Activated CD4-positive, alpha-beta T cell treated with anti-CD3 and anti-CD28 coated beads, Interleukin-2, amount 10 ng/mL, durations not matched to agents 24 days and 14 days (primary cell): ENCODE results near the gene SGTA. TPM values are rescaled to one million over a fixed set of nuclear protein-coding genes. Genes with fewer than 3 reads are reported as not detected.
A peak's percentile ranks its signal among the peaks of the same experiment; 100 is the strongest.

ENCODE experiments used
- DNase-seq: peaks from one replicate; pipeline ENCODE4 v3.0.0; 2022
- H3K27ac Mint-ChIP-seq: one replicate; pipeline ENCODE4 v1.8.0; 2022; ENCODE audit warnings: mild to moderate bottlenecking, mixed read lengths
- H3K27me3 Mint-ChIP-seq: one replicate; pipeline ENCODE4 v1.8.0; 2022; ENCODE audit warnings: mixed read lengths
- H3K36me3 Mint-ChIP-seq: one replicate; pipeline ENCODE4 v1.8.0; 2022; ENCODE audit warnings: low read depth, mild to moderate bottlenecking, mixed read lengths
- H3K4me1 Mint-ChIP-seq: one replicate; pipeline ENCODE4 v1.8.0; 2021; ENCODE audit warnings: mixed read lengths
- H3K4me3 Mint-ChIP-seq: one replicate; pipeline ENCODE4 v1.8.0; 2022; ENCODE audit warnings: mild to moderate bottlenecking, moderate library complexity, mixed read lengths
- H3K9me3 Mint-ChIP-seq: one replicate; pipeline ENCODE4 v1.8.0; 2021; ENCODE audit warnings: mixed read lengths
- intact Hi-C: fragments of 100-400 bp; cut with micrococcal nuclease; formaldehyde crosslinking; loops from one replicate; pipeline ENCODE4 v1.15.1; 2023
- total RNA-seq: library from RNA; stranded (reverse); gene quantifications from 2 replicates; pipeline ENCODE4 v1.2.3, GENCODE V29; 2022

SGTA gene
- total RNA-seq, 1 donor from 2014 or later, result 76.9 TPM

GRCh38 chr19:2805261-2805900 is 22.3 kb upstream of the SGTA start:
- no peaks in the 10 kb centered on the region for H3K9me3 Mint-ChIP-seq
- H3K4me3 Mint-ChIP-seq, result no peak overlapping the region
- intact Hi-C loops, result no loop called here
- H3K27ac Mint-ChIP-seq, result no peak overlapping the region
- peaks cover 45% of the 10 kb centered on the region for H3K36me3 Mint-ChIP-seq
- no peak for DNase-seq
- no peaks in the 10 kb centered on the region for H3K27me3 Mint-ChIP-seq
- no peaks in the 10 kb centered on the region for H3K4me1 Mint-ChIP-seq

GRCh38 chr19:2804156-2805004 is 21.3 kb upstream of the SGTA start:
- H3K4me3 Mint-ChIP-seq, result no peak overlapping the region
- no peaks in the 10 kb centered on the region for H3K27me3 Mint-ChIP-seq
- no peak overlapping the region for H3K27ac Mint-ChIP-seq
- peaks cover 42% of the 10 kb centered on the region for H3K36me3 Mint-ChIP-seq
- H3K9me3 Mint-ChIP-seq, result no peaks in the 10 kb centered on the region
- H3K4me1 Mint-ChIP-seq, result no peaks in the 10 kb centered on the region
- DNase-seq, result no peak
- intact Hi-C loops, result no loop called here

- Mint-ChIP-seq H3K9me3 (no peaks in the 10 kb centered on the region), H3K27me3 (no peaks in the 10 kb centered on the region), H3K4me1 (no peaks in the 10 kb centered on the region), H3K4me3 (no peak overlapping the region), H3K36me3 (peaks cover 35% of the 10 kb centered on the region), H3K27ac (no peak overlapping the region)
- no peak for DNase-seq
- intact Hi-C loops, result no loop called here
Observed at GRCh38 chr19:2803486-2804155, 20.5 kb upstream of the SGTA start.

GRCh38 chr19:2802826-2803225 is 19.8 kb upstream of the SGTA start:
- intact Hi-C loops, result no loop called here
- H3K36me3 Mint-ChIP-seq, result peaks cover 33% of the 10 kb centered on the region

GRCh38 chr19:2800506-2800905 is 17.4 kb upstream of the SGTA start:
- DNase-seq, result no peak
- H3K27ac Mint-ChIP-seq, result no peak overlapping the region
- H3K27me3 Mint-ChIP-seq, result no peaks in the 10 kb centered on the region
- intact Hi-C loops, result no loop called here
- H3K9me3 Mint-ChIP-seq, result no peaks in the 10 kb centered on the region
- H3K4me3 Mint-ChIP-seq, result no peak overlapping the region
- H3K4me1 Mint-ChIP-seq, result no peaks in the 10 kb centered on the region
- H3K36me3 Mint-ChIP-seq, result peaks cover 32% of the 10 kb centered on the region

More at GRCh38 chr19:2802826-2803225, 19.8 kb upstream of the SGTA start:
- Mint-ChIP-seq H3K4me1 (no peaks in the 10 kb centered on the region), H3K4me3 (no peak overlapping the region), H3K27me3 (no peaks in the 10 kb centered on the region), H3K27ac (no peak overlapping the region), H3K9me3 (no peaks in the 10 kb centered on the region)
- DNase-seq, result no peak

- Mint-ChIP-seq H3K27me3 (no peaks in the 10 kb centered on the region), H3K4me1 (no peaks in the 10 kb centered on the region), H3K36me3 (peaks cover 33% of the 10 kb centered on the region), H3K4me3 (no peak overlapping the region), H3K27ac (no peak overlapping the region), H3K9me3 (no peaks in the 10 kb centered on the region)
- no peak for DNase-seq
- intact Hi-C loops, result no loop called here
Observed at GRCh38 chr19:2799273-2800020, 16.4 kb upstream of the SGTA start.

GRCh38 chr19:2798733-2799132 is 15.7 kb upstream of the SGTA start:
- peaks cover 33% of the 10 kb centered on the region for H3K36me3 Mint-ChIP-seq
- H3K27me3 Mint-ChIP-seq, result no peaks in the 10 kb centered on the region
- no peak for DNase-seq
- H3K4me3 Mint-ChIP-seq, result no peak overlapping the region
- no peak overlapping the region for H3K27ac Mint-ChIP-seq
- no peaks in the 10 kb centered on the region for H3K9me3 Mint-ChIP-seq
- intact Hi-C loops, result no loop called here
- H3K4me1 Mint-ChIP-seq, result no peaks in the 10 kb centered on the region

GRCh38 chr19:2798158-2798685 is 15.1 kb upstream of the SGTA start:
- Mint-ChIP-seq H3K36me3 (peaks cover 34% of the 10 kb centered on the region), H3K9me3 (no peaks in the 10 kb centered on the region), H3K27me3 (no peaks in the 10 kb centered on the region), H3K27ac (no peak overlapping the region), H3K4me1 (no peaks in the 10 kb centered on the region), H3K4me3 (no peak overlapping the region)
- intact Hi-C loops, result no loop called here
- no peak for DNase-seq

GRCh38 chr19:2797280-2797679 is 14.2 kb upstream of the SGTA start:
- intact Hi-C loops, result no loop called here
- Mint-ChIP-seq H3K9me3 (no peaks in the 10 kb centered on the region), H3K4me1 (no peaks in the 10 kb centered on the region), H3K27ac (no peak overlapping the region), H3K4me3 (no peak overlapping the region), H3K36me3 (peaks cover 31% of the 10 kb centered on the region), H3K27me3 (no peaks in the 10 kb centered on the region)
- DNase-seq, result no peak

- no peak for DNase-seq
- peaks cover 32% of the 10 kb centered on the region for H3K36me3 Mint-ChIP-seq
- H3K9me3 Mint-ChIP-seq, result no peaks in the 10 kb centered on the region
- H3K4me1 Mint-ChIP-seq, result no peaks in the 10 kb centered on the region
- no peaks in the 10 kb centered on the region for H3K27me3 Mint-ChIP-seq
- intact Hi-C loops, result no loop called here
- no peak overlapping the region for H3K4me3 Mint-ChIP-seq
- no peak overlapping the region for H3K27ac Mint-ChIP-seq
Observed at GRCh38 chr19:2796659-2797266, 13.7 kb upstream of the SGTA start.

GRCh38 chr19:2795827-2796658 is 13.0 kb upstream of the SGTA start:
- intact Hi-C loops, result no loop called here

GRCh38 chr19:2793577-2793976 is 10.5 kb upstream of the SGTA start:
- Mint-ChIP-seq H3K4me3 (no peak overlapping the region), H3K27me3 (no peaks in the 10 kb centered on the region), H3K27ac (no peak overlapping the region), H3K9me3 (no peaks in the 10 kb centered on the region), H3K4me1 (peaks cover 4% of the 10 kb centered on the region), H3K36me3 (peaks cover 32% of the 10 kb centered on the region)
- DNase-seq, result no peak
- intact Hi-C loops, result no loop called here

More at GRCh38 chr19:2795827-2796658, 13.0 kb upstream of the SGTA start:
- Mint-ChIP-seq H3K27ac (peak overlapping the region; percentile 12), H3K4me1 (no peaks in the 10 kb centered on the region), H3K9me3 (no peaks in the 10 kb centered on the region), H3K36me3 (peaks cover 29% of the 10 kb centered on the region), H3K4me3 (no peak overlapping the region), H3K27me3 (no peaks in the 10 kb centered on the region)
- DNase-seq, result no peak
